Naive thymus-derived CD8-positive, alpha-beta T cell (primary cell): Measurements from ENCODE around the gene EME2. TPM values are rescaled to one million over a fixed set of nuclear protein-coding genes. Genes with fewer than 3 reads are reported as not detected.

Experiments
- ATAC-seq, 2 donors: fragments of 150-1000 bp; cut with Tn5 transposase in 1 of 2; sonication (Bioruptor Pico), chemical (Tn5 transposase) in 1 of 2; 1 replicate in 1 of 2; 2 replicates in 1 of 2; pipeline ENCODE4 v1.10.0; 2021; ENCODE audit warnings: mild to moderate bottlenecking in 2 of 2, moderate library complexity in 2 of 2
- POLR2A ChIA-PET: fragments of 350-600 bp; sonication (Branson Sonifier 250); formaldehyde crosslinking; loops from one replicate; lab custom pipeline; 2021; ENCODE audit warnings: antibody characterized with exemption; lab: Charles Lee
- DNase-seq, 10 donors: peaks; one replicate each; pipeline versions ENCODE4 v3.0.0 to v3.0.0-alpha.2; 2020 to 2022
- H3K27ac Mint-ChIP-seq, 10 donors: one replicate each; pipeline ENCODE4 v1.8.0; 2020 to 2022; ENCODE audit warnings: mild to moderate bottlenecking in 10 of 10, mixed read lengths in 10 of 10, moderate library complexity in 4 of 10, inconsistent platforms in 1 of 10
- H3K27me3 Mint-ChIP-seq, 5 donors: one replicate each; pipeline ENCODE4 v1.8.0; 2021 to 2022; ENCODE audit warnings: mixed read lengths in 5 of 5
- H3K36me3 Mint-ChIP-seq, 3 donors: one replicate each; pipeline ENCODE4 v1.8.0; 2020 to 2022; ENCODE audit warnings: mixed read lengths in 3 of 3, mild to moderate bottlenecking in 2 of 3, inconsistent platforms in 1 of 3
- H3K4me1 Mint-ChIP-seq, 4 donors: one replicate each; pipeline ENCODE4 v1.8.0; 2021 to 2022; ENCODE audit warnings: mixed read lengths in 4 of 4
- H3K4me3 Mint-ChIP-seq, 10 donors: one replicate each; pipeline ENCODE4 v1.8.0; 2020 to 2022; ENCODE audit warnings: mild to moderate bottlenecking in 10 of 10, mixed read lengths in 10 of 10, moderate library complexity in 6 of 10, inconsistent platforms in 1 of 10
- H3K9me3 Mint-ChIP-seq, 9 donors: one replicate each; pipeline ENCODE4 v1.8.0; 2020 to 2022; ENCODE audit warnings: mixed read lengths in 9 of 9, mild to moderate bottlenecking in 3 of 9, inconsistent platforms in 1 of 9, moderate library complexity in 1 of 9
- polyA plus RNA-seq, 3 donors: library from polyadenylated mRNA; unstranded; fragments of 300-500 nt; fragmentation: Illumina TruSeq; gene quantifications; one replicate each; pipeline ENCODE4 v1.2.3, GENCODE V29; 2021
- total RNA-seq, 8 experiments: library from RNA in 2 of 8; stranded (reverse) in 2 of 8; gene quantifications; one replicate each; pipeline ENCODE4 v1.2.3 and lab custom pipeline; 2021 to 2026

EME2 gene
- total and polyA plus RNA-seq, 5 experiments from 2014 or later: 0.35 to 31.5 (median 1.6) TPM

GRCh38 chr16:1769402-1770300 is 3.0 kb upstream of the EME2 start:
- Mint-ChIP-seq H3K27me3 (no peaks in the 10 kb centered on the region), H3K27ac (peak overlapping the region; percentile 24 to 90 (median 52)), H3K4me3 (peak overlapping the region; percentile 43 to 95 (median 73)), H3K4me1 (peaks cover 10 to 23% (median 18%) of the 10 kb centered on the region in 4 donors), H3K36me3 (peaks cover 0 to 10% (median 0%) of the 10 kb centered on the region in 3 donors), H3K9me3 (no peaks in the 10 kb centered on the region)
- DNase-seq (no peak), ATAC-seq (no peak)
- POLR2A ChIA-PET: interaction anchor here (0.6 to 7.3 kb wide), 6 partner anchors 10 to 348 kb away, joined by 3 to 118 read pairs (median 6); partner anchors contain the start of genes MAPK8IP3, NUBP2 and SPSB3

GRCh38 chr16:1770328-1771187 is 2.1 kb upstream of the EME2 start:
- H3K27ac Mint-ChIP-seq: peak overlapping the region; percentile 24 to 90 (median 53)
- H3K9me3 Mint-ChIP-seq: no peaks in the 10 kb centered on the region
- peaks cover 10 to 27% (median 18%) of the 10 kb centered on the region in 4 donors for H3K4me1 Mint-ChIP-seq
- peaks cover 0 to 10% (median 0%) of the 10 kb centered on the region in 3 donors for H3K36me3 Mint-ChIP-seq
- peak in 8 of 10 donors; percentile 15 to 51 (median 40) for DNase-seq
- POLR2A ChIA-PET: interaction anchor here (0.6 to 7.3 kb wide), 7 partner anchors 9 to 173 kb away, joined by 3 to 118 read pairs (median 8); partner anchors contain the start of genes FAHD1, HAGH, JPT2 and MAPK8IP3
- peak; percentile 7 to 19 for ATAC-seq
- no peaks in the 10 kb centered on the region for H3K27me3 Mint-ChIP-seq
- peak overlapping the region; percentile 58 to 95 (median 78) for H3K4me3 Mint-ChIP-seq

GRCh38 chr16:1771188-1771863 is 1.3 kb upstream of the EME2 start, which contains the start of gene NME3:
TSS of gene NME3 (minus strand) at chr16:1771543. CDS start at chr16:1771534, 9 bp downstream.
- Mint-ChIP-seq H3K27me3 (no peaks in the 10 kb centered on the region), H3K27ac (peak within 1 kb of the TSS; percentile 88 to 97 (median 95)), H3K9me3 (no peaks in the 10 kb centered on the region), H3K36me3 (peaks cover 0 to 10% (median 0%) of the 10 kb centered on the region in 3 donors), H3K4me1 (peaks cover 10 to 27% (median 18%) of the 10 kb centered on the region in 4 donors), H3K4me3 (peak within 1 kb of the TSS; percentile 90 to 99 (median 96))
- peak; percentile 51 to 59 for ATAC-seq
- POLR2A ChIA-PET: interaction anchor here (0.6 to 7.3 kb wide), 12 partner anchors 8 to 1291 kb away, joined by 3 to 118 read pairs (median 6); partner anchors contain the start of genes FAHD1, HAGH, IFT140 and JPT2
- peak; percentile 41 to 81 (median 70) for DNase-seq

GRCh38 chr16:1771864-1772361 is 697 bp upstream of the EME2 start:
- ATAC-seq (no peak), DNase-seq (peak in 1 of 10 donors; percentile 29)
- H3K9me3 Mint-ChIP-seq: no peaks in the 10 kb centered on the region
- peak overlapping the region; percentile 88 to 97 (median 95) for H3K27ac Mint-ChIP-seq
- H3K36me3 Mint-ChIP-seq: peaks cover 0 to 10% (median 0%) of the 10 kb centered on the region in 3 donors
- H3K27me3 Mint-ChIP-seq: no peaks in the 10 kb centered on the region
- POLR2A ChIA-PET: interaction anchor here (0.6 to 7.3 kb wide), 12 partner anchors 9 to 1291 kb away, joined by 3 to 118 read pairs (median 5); partner anchors contain the start of genes FAHD1, HAGH, IFT140 and JPT2
- H3K4me3 Mint-ChIP-seq: peak overlapping the region; percentile 90 to 99 (median 96)
- peaks cover 10 to 27% (median 19%) of the 10 kb centered on the region in 4 donors for H3K4me1 Mint-ChIP-seq

- Mint-ChIP-seq H3K36me3 (peaks cover 0 to 5% (median 0%) of the 10 kb centered on the region in 3 donors), H3K4me1 (peaks cover 10 to 26% (median 19%) of the 10 kb centered on the region in 4 donors), H3K4me3 (peak within 1 kb of the TSS; percentile 90 to 99 (median 96)), H3K27me3 (no peaks in the 10 kb centered on the region), H3K9me3 (no peaks in the 10 kb centered on the region), H3K27ac (peak within 1 kb of the TSS; percentile 88 to 97 (median 95))
- POLR2A ChIA-PET: interaction anchor here (0.6 to 7.3 kb wide), 13 partner anchors 9 to 1188 kb away, joined by 3 to 118 read pairs (median 5); partner anchors contain the start of genes FAHD1, HAGH, IFT140 and MAPK8IP3
- peak; percentile 55 to 87 (median 74) for DNase-seq
- peak; percentile 54 to 62 for ATAC-seq
Observed at GRCh38 chr16:1772908-1773702, 495 bp downstream of the EME2 start, which contains the start of gene MRPS34. TSS of gene MRPS34 (minus strand) at chr16:1773134. CDS start at chr16:1773119, 15 bp downstream.

- Mint-ChIP-seq H3K9me3 (no peaks in the 10 kb centered on the region), H3K4me1 (peaks cover 10 to 26% (median 19%) of the 10 kb centered on the region in 4 donors), H3K27me3 (no peaks in the 10 kb centered on the region), H3K4me3 (peak overlapping the region; percentile 64 to 99 (median 90)), H3K36me3 (peaks cover 0 to 3% (median 0%) of the 10 kb centered on the region in 3 donors), H3K27ac (peak overlapping the region in 9 of 10 donors; percentile 11 to 86 (median 79))
- ATAC-seq: peak in 1 of 2 donors; percentile 6
- POLR2A ChIA-PET: interaction anchor here (0.6 to 7.3 kb wide), 6 partner anchors 10 to 1264 kb away, joined by 3 to 118 read pairs (median 3); partner anchors contain the start of genes IFT140, MAPK8IP3, NUBP2 and SPSB3
- peak in 1 of 10 donors; percentile 20 for DNase-seq
Observed at GRCh38 chr16:1773703-1774447, 1.3 kb downstream of the EME2 start.

- H3K4me1 Mint-ChIP-seq: peaks cover 10 to 27% (median 19%) of the 10 kb centered on the region in 4 donors
- no peaks in the 10 kb centered on the region for H3K27me3 Mint-ChIP-seq
- peaks cover 0 to 3% (median 0%) of the 10 kb centered on the region in 3 donors for H3K36me3 Mint-ChIP-seq
- no peak for ATAC-seq
- no peaks in the 10 kb centered on the region for H3K9me3 Mint-ChIP-seq
- POLR2A ChIA-PET: interaction anchor here (1.0 to 7.3 kb wide), 4 partner anchors 9 to 163 kb away, joined by 3 to 118 read pairs (median 4); partner anchors contain the start of genes FAHD1, HAGH, IFT140 and NUBP2
- peak overlapping the region in 7 of 10 donors; percentile 27 to 71 (median 58) for H3K4me3 Mint-ChIP-seq
- DNase-seq: no peak
- H3K27ac Mint-ChIP-seq: no peak overlapping the region
Observed at GRCh38 chr16:1774448-1774780, 1.8 kb downstream of the EME2 start.

- H3K9me3 Mint-ChIP-seq: no peaks in the 10 kb centered on the region
- peaks cover 0 to 3% (median 0%) of the 10 kb centered on the region in 3 donors for H3K36me3 Mint-ChIP-seq
- ATAC-seq (no peak), DNase-seq (no peak)
- H3K4me3 Mint-ChIP-seq: peak overlapping the region in 8 of 10 donors; percentile 22 to 71 (median 46)
- POLR2A ChIA-PET: interaction anchor here (1.0 to 7.3 kb wide), 4 partner anchors 8 to 164 kb away, joined by 3 to 118 read pairs (median 4); partner anchors contain the start of genes FAHD1, HAGH, IFT140 and NUBP2
- no peak overlapping the region for H3K27ac Mint-ChIP-seq
- no peaks in the 10 kb centered on the region for H3K27me3 Mint-ChIP-seq
- H3K4me1 Mint-ChIP-seq: peaks cover 6 to 25% (median 17%) of the 10 kb centered on the region in 4 donors
Observed at GRCh38 chr16:1775006-1775845, 2.6 kb downstream of the EME2 start.
